NCI-H510A (cell line): Measurements from ENCODE around the gene ECT2L.
"Not testable (repeated sequence)": the region's sequence is repeated elsewhere in the genome, so short reads cannot be mapped to it uniquely, and the experiment has no call there.

Source experiments
- DNase-seq: peaks from one replicate; lab custom pipeline; 2025; lab: John Stamatoyannopoulos, UW

Gene ECT2L

DNA sequence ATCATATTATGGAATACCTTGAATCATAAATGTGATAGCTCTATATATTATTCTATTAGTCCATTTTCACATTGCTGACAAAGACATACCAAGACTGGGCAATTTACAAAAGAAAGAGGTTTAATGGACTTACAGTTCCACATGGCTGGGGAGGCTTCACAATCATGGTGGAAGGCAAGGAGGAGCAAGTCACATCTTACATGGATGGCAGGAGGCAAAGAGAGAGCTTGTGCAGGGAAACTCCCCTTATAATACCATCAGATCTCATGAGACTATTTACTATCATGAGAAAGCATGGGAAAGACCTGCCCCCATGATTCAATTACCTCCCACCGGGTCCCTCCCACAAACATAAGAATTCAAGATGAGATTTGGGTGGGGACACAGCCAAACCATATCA lies 141.0 kb downstream of the ECT2L start:
- not testable (repeated sequence) for DNase-seq

DNA sequence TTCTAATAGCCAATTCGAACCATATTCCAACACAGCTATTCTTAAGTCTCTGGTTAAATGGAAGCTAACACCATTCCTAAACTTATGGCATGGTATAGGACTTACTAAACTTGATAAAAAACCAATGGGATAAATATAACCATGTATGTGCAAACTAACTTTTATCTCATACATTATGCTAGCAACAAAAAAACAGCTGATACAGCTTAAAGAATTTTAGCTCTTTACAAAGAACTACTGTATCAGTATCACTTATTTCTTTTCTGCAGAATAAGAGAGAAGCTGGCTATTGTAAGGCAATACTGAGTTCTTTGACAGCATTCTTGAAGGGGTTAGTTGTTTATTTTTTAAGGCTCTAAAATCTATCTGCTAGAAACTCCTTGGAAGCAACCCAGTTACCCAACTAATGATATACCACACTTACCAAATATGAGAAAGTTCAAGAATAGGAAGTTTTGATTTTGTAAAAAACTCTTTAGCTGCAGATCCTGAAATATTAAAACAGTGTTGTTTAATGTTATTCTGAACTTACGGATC lies 147.3 kb downstream of the ECT2L start:
- DNase-seq, result no peak

DNA sequence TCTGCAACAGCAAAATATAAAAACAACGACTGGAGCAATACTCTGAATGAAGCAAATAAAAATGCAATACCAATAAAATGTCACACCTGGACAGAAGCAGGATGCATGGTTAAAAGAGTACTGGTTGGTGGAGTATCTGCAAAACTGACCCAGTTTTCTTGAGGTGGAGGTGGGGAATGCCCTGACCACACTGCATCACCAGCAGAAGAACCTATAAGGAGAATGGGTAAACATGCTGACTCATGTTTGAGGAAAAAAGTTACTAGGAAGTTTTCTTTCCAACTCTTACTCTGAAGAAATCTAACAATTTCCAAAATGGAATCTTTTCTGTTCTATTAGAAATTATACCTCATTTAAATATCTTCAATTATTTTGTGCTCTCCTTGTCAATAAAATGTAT lies 148.5 kb downstream of the ECT2L start:
- DNase-seq, result no peak

DNA sequence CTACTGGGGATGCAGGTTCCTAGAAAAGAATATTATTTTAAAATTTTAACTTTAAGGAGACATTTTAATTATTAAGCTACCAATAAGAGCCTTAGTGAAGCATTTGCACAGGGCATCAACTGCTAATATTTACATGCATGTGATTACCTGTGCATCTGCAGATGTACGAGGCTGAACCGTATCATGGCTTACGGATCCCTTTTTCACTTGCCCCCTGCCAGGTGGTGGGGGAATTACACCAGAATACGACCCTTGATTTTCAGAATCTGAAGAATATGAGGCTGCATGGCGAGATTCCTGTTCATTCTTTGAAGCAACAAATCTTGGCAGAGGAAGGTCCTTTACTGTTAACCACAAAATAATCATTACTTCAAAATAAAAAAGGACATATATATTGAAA lies 149.5 kb downstream of the ECT2L start:
- no peak for DNase-seq

DNA sequence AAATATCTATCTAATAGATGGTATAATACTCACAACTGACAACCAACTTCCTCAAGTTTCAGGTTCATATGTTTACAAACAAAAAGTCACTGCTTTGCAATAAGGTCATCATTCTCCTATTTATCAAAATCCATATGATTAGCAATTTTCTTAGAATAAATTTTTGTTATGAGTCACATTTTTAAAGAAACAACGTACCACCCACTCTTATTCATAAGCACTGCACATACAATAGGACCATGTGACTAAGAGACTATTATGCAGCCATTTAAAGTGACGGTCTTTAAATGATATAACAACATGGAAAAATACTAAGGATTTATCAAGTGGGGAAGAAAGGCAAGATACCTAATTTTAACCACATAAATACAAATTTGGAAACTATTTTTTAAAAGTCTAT lies 152.1 kb downstream of the ECT2L start:
- no peak for DNase-seq

DNA sequence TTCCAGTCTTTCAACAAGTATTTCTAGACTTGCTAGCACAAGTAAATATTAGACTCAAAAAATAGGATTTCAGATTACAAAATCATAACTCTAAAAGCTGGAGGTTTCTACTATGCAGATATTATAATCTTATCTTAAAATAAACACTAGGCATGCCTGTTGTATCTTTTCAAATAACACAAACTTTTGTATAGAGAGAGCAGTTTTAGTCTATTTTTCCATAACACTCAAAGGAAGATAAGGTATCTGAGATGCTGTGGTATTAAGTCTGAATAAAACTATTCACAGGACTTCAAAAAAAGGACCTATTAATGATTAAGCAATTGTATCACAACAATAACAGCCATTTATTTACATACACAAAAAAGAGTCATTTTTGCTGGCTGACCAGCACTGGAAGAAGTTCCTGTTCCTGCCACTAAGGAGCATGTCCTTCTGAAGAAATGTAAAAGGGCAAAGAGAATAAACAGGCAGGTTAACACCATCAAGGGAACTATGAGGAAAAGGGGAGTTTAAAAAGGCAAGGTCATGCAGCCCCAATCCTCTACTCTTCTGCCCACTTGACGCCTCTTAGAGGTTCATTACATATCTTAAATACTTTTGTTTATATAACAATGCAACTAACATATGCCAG lies 152.8 kb downstream of the ECT2L start:
- DNase-seq, result no peak

DNA sequence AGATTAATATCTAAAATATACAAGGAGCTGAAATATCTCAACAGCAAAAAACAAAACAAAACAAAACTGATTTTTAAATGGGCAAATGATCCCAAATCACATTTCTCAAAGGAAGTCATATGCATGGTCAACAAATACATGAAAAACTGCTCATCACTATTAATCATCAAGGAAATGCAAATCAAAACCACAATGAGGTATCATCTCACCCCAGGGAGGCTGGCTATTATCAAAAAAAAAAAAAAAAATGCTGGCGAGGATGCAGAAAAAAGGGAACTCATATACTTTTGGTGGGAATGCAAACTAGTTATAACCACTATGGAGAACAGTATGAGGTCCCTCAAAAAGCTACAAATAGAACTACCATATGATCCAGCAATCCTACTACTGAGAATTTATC lies 157.6 kb downstream of the ECT2L start:
- DNase-seq, result no peak
